ENCODE data around the gene SCUBE3. TPM values are rescaled to one million over a fixed set of nuclear protein-coding genes. Genes with fewer than 3 reads are reported as not detected.

SCUBE3 gene
- total and polyA plus RNA-seq, 2 experiments from 2014 or later, result 24.0 to 31.5 TPM

DNA sequence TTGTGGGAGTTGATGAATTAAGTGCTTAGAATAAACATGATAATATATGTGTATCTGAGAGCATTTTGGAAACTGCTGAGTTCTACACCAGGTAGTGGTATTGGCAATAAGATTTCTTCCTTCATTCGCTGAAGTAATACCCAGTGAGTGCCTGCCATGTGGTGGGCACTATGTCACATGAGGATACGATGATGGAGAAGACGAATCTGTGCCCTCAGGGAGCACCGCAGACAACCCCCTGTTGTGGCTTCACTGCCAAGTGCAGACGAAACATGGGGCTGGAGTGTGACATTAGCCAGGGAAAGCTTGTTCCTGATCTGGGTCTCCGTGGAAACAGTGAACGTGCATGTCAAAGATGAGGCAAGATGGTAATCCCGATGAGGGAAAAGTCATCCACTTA lies 53.7 kb downstream of the SCUBE3 start:
- H2AFZ ChIP-seq, result no peak overlapping the region
- no peak overlapping the region for H3K9ac ChIP-seq
- no peak overlapping the region for H3K27ac ChIP-seq
- TF ChIP-seq EZH2phosphoT487 (IDR thresholded peaks at IDR 0.05; ENCODE audit: insufficient read depth, low read depth), result no peak
- H3K27me3 ChIP-seq (replicated peaks; ENCODE audit: insufficient read depth), result no peaks in the 10 kb centered on the region
- H3K36me3 ChIP-seq (ENCODE audit: low read depth), result no peaks in the 10 kb centered on the region
- H3K79me2 ChIP-seq (ENCODE audit: insufficient read depth), result peaks cover 44% of the 10 kb centered on the region
- H3K9me3 ChIP-seq (ENCODE audit: low read depth), result no peaks in the 10 kb centered on the region
- H3K4me1 ChIP-seq (ENCODE audit: insufficient read depth), result peaks cover 6% of the 10 kb centered on the region
- no peak overlapping the region for H3K4me3 ChIP-seq
- no peaks in the 10 kb centered on the region for H3K9me2 ChIP-seq (ENCODE audit: insufficient read depth)
- no peak for DNase-seq
- in situ Hi-C loops (cut with MboI), result no loop called here
- H4K20me1 ChIP-seq (ENCODE audit: insufficient read depth), result no peaks in the 10 kb centered on the region
- no peak overlapping the region for H3K4me2 ChIP-seq (ENCODE audit: unreplicated experiment)
- no peaks in the 10 kb centered on the region for H3F3A ChIP-seq (ENCODE audit: insufficient read depth)
- 89 to 92% methylated on average over 8 of the region's 8 CpGs for WGBS, 2 experiments (ENCODE audit: low coverage in 1 of 2, low lambda C conversion rate in 2 of 2, missing lambda C conversion rate in 2 of 2)

GRCh38 chr6:35267897-35268296 lies 54.1 kb downstream of the SCUBE3 start:
- Histone ChIP-seq H3K9me3 (ENCODE audit: low read depth) (no peaks in the 10 kb centered on the region), H4K20me1 (ENCODE audit: insufficient read depth) (no peaks in the 10 kb centered on the region), H3K4me3 (no peak overlapping the region), H3F3A (ENCODE audit: insufficient read depth) (no peaks in the 10 kb centered on the region), H3K4me2 (ENCODE audit: unreplicated experiment) (no peak overlapping the region), H3K79me2 (ENCODE audit: insufficient read depth) (peaks cover 41% of the 10 kb centered on the region), H3K9ac (no peak overlapping the region), H3K27ac (no peak overlapping the region), H3K9me2 (ENCODE audit: insufficient read depth) (no peaks in the 10 kb centered on the region), H3K36me3 (ENCODE audit: low read depth) (no peaks in the 10 kb centered on the region), H2AFZ (no peak overlapping the region), H3K27me3 (replicated peaks; ENCODE audit: insufficient read depth) (no peaks in the 10 kb centered on the region), H3K4me1 (ENCODE audit: insufficient read depth) (peaks cover 1% of the 10 kb centered on the region)
- TF ChIP-seq EZH2 (IDR thresholded peaks at IDR 0.05; ENCODE audit: insufficient read depth, poor library complexity, severe bottlenecking) (no peak), EZH2phosphoT487 (IDR thresholded peaks at IDR 0.05; ENCODE audit: insufficient read depth, low read depth) (no peak)
- in situ Hi-C loops (cut with MboI), result no loop called here
- WGBS, 2 experiments (ENCODE audit: low coverage in 1 of 2, low lambda C conversion rate in 2 of 2, missing lambda C conversion rate in 2 of 2), result 76 to 83% methylated on average over 2 of the region's 2 CpGs
- DNase-seq, result no peak

- Histone ChIP-seq H3K4me2 (ENCODE audit: unreplicated experiment) (no peak overlapping the region), H3K36me3 (ENCODE audit: low read depth) (no peaks in the 10 kb centered on the region), H3K4me3 (no peak overlapping the region), H3K9me3 (ENCODE audit: low read depth) (no peaks in the 10 kb centered on the region), H3K27ac (no peak overlapping the region), H3K9me2 (ENCODE audit: insufficient read depth) (no peaks in the 10 kb centered on the region), H3K27me3 (replicated peaks; ENCODE audit: insufficient read depth) (no peaks in the 10 kb centered on the region), H3K79me2 (ENCODE audit: insufficient read depth) (peaks cover 8% of the 10 kb centered on the region; the same call in 1 of the 2 replicates), H3F3A (ENCODE audit: insufficient read depth) (peaks cover 18% of the 10 kb centered on the region; the same call in 1 of the 2 replicates), H4K20me1 (ENCODE audit: insufficient read depth) (no peaks in the 10 kb centered on the region), H3K9ac (no peak overlapping the region), H2AFZ (no peak overlapping the region), H3K4me1 (ENCODE audit: insufficient read depth) (peaks cover 16% of the 10 kb centered on the region)
- in situ Hi-C loops (cut with MboI), result no loop called here
- DNase-seq, result no peak
- 93 to 100% methylated on average over 2 of the region's 2 CpGs for WGBS, 2 experiments (ENCODE audit: low coverage in 1 of 2, low lambda C conversion rate in 2 of 2, missing lambda C conversion rate in 2 of 2)
- TF ChIP-seq EZH2phosphoT487 (IDR thresholded peaks at IDR 0.05; ENCODE audit: insufficient read depth, low read depth) (no peak), EZH2 (IDR thresholded peaks at IDR 0.05; ENCODE audit: insufficient read depth, poor library complexity, severe bottlenecking) (no peak)
Measured at GRCh38 chr6:35272005-35272404, 58.2 kb downstream of the SCUBE3 start.

DNA sequence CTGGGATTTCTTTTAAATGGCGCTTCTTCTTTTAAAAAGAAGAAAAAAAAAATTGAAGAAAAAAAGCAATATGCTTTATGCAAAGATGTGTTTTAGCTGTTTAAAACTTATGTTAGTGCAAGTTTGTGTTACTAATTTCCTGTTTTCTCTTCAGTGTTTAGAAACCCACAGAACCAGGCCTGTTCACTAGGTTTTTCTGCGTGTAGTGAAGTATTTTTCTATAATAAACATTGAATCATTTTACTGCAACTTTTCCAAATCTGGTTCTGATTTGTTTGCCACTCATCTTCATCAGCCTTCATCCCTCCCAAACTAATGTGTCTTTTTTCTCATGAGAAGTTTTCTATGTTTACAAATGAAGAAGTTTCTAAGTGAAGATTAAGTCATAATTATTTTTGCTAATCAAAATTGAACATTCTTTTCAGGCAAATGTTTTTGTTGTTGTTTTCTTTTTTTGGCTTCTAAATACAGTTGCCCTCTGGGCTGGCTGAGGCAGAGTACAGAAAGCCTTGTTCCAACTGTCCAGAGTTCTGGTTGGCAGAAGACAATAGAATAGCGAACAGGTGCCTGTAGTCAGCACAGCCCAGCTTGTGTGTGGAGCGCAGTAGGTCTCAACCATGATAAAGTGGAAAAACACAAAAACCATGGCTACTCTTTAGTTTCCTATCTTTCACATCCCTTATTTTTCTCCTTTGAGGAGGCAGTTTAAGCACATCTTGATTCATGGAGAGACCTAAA lies 60.2 kb downstream of the SCUBE3 start:
- H4K20me1 ChIP-seq (ENCODE audit: insufficient read depth), result no peaks in the 10 kb centered on the region
- no peaks in the 10 kb centered on the region for H3K27me3 ChIP-seq (replicated peaks; ENCODE audit: insufficient read depth)
- 76 to 80% methylated on average over 4 of the region's 4 CpGs for WGBS, 2 experiments (ENCODE audit: low coverage in 1 of 2, low lambda C conversion rate in 2 of 2, missing lambda C conversion rate in 2 of 2)
- H3K4me3 ChIP-seq, result no peak overlapping the region
- DNase-seq, result peak; percentile 30
- H3K9ac ChIP-seq, result no peak overlapping the region
- no peak for TF ChIP-seq EZH2 (IDR thresholded peaks at IDR 0.05; ENCODE audit: insufficient read depth, poor library complexity, severe bottlenecking)
- no peak for TF ChIP-seq EZH2phosphoT487 (IDR thresholded peaks at IDR 0.05; ENCODE audit: insufficient read depth, low read depth)
- H3K9me3 ChIP-seq (ENCODE audit: low read depth), result no peaks in the 10 kb centered on the region
- no peak overlapping the region for H2AFZ ChIP-seq
- H3K4me1 ChIP-seq (ENCODE audit: insufficient read depth), result peaks cover 16% of the 10 kb centered on the region
- 0 out of 2 replicates have a peak, but pooled peaks cover 4% of the 10 kb centered on the region for H3K79me2 ChIP-seq (ENCODE audit: insufficient read depth)
- H3K36me3 ChIP-seq (ENCODE audit: low read depth), result no peaks in the 10 kb centered on the region
- H3K9me2 ChIP-seq (ENCODE audit: insufficient read depth), result no peaks in the 10 kb centered on the region
- in situ Hi-C loops (cut with MboI), result no loop called here
- peak overlapping the region; percentile 59 for H3K4me2 ChIP-seq (ENCODE audit: unreplicated experiment)
- peaks cover 18% of the 10 kb centered on the region; the same call in 1 of the 2 replicates for H3F3A ChIP-seq (ENCODE audit: insufficient read depth)
- H3K27ac ChIP-seq, result 0 out of 2 replicates have a peak overlapping the region, but pooled peaks have one; percentile 61

Measured in GM23248 (cell line).